ENCODE measurements around the gene AVL9. TPM values are rescaled to one million over a fixed set of nuclear protein-coding genes. Genes with fewer than 3 reads are reported as not detected.
A peak's percentile ranks its signal among the peaks of the same experiment; 100 is the strongest.
"Not testable (repeated sequence)": the region's sequence is repeated elsewhere in the genome, so short reads cannot be mapped to it uniquely, and the experiment has no call there.

The AVL9 gene
- total and polyA plus RNA-seq, 12 donors, result 6.3 to 21.7 (median 15.1) TPM

GRCh38 chr7:32489788-32490126 lies 5.5 kb upstream of the AVL9 start:
- peak in 1 of 8 donors; percentile 26 for ATAC-seq

GRCh38 chr7:32490127-32490796 lies 5.0 kb upstream of the AVL9 start, which contains the start of gene LSM5:
LSM5 (minus strand) TSS chr7:32490380; CDS start chr7:32490365, 15 bp downstream.
- peak within 1 kb of the TSS; percentile 46 to 81 (median 70) for H3K4me3 ChIP-seq
- ATAC-seq, result peak; percentile 85 to 95 (median 91)
- no peaks in the 10 kb centered on the region for H3K9me3 ChIP-seq
- H3K4me1 ChIP-seq, result peaks cover 0 to 30% (median 19%) of the 10 kb centered on the region in 9 donors
- H3K27me3 ChIP-seq, result no peaks in the 10 kb centered on the region
- intact Hi-C loops (cut with DNase I), result loop anchor here in 8 of 10 donors (5.0 to 10.0 kb wide), 8 partner anchors 95 to 565 kb away; partner anchors contain the start of genes FKBP9 (in 1 of the 8) and KBTBD2 (in 1 of the 8)
- peak; percentile 88 to 93 for DNase-seq
- 0% methylated on average over 38 of the region's 38 CpGs for WGBS, 2 donors
- H3K36me3 ChIP-seq, result peaks cover 0 to 35% (median 10%) of the 10 kb centered on the region in 9 donors
- TF ChIP-seq, protein P1, sequence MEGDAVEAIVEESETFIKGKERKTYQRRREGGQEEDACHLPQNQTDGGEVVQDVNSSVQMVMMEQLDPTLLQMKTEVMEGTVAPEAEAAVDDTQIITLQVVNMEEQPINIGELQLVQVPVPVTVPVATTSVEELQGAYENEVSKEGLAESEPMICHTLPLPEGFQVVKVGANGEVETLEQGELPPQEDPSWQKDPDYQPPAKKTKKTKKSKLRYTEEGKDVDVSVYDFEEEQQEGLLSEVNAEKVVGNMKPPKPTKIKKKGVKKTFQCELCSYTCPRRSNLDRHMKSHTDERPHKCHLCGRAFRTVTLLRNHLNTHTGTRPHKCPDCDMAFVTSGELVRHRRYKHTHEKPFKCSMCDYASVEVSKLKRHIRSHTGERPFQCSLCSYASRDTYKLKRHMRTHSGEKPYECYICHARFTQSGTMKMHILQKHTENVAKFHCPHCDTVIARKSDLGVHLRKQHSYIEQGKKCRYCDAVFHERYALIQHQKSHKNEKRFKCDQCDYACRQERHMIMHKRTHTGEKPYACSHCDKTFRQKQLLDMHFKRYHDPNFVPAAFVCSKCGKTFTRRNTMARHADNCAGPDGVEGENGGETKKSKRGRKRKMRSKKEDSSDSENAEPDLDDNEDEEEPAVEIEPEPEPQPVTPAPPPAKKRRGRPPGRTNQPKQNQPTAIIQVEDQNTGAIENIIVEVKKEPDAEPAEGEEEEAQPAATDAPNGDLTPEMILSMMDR (IDR thresholded peaks at IDR 0.05), result no peak
- peak within 1 kb of the TSS; percentile 43 to 95 (median 86) for H3K27ac ChIP-seq

More at GRCh38 chr7:32489788-32490126, 5.5 kb upstream of the AVL9 start:
- H3K9me3 ChIP-seq, result no peaks in the 10 kb centered on the region
- TF ChIP-seq, protein P1 (IDR thresholded peaks at IDR 0.05), result no peak
- WGBS, 2 donors, result 1 to 2% methylated on average over 9 of the region's 9 CpGs
- H3K27me3 ChIP-seq, result no peaks in the 10 kb centered on the region
- peaks cover 0 to 28% (median 18%) of the 10 kb centered on the region in 9 donors for H3K4me1 ChIP-seq
- H3K36me3 ChIP-seq, result peaks cover 0 to 40% (median 10%) of the 10 kb centered on the region in 9 donors
- peak overlapping the region; percentile 46 to 81 (median 70) for H3K4me3 ChIP-seq
- H3K27ac ChIP-seq, result peak overlapping the region in 9 of 10 donors; percentile 43 to 95 (median 86)
- no peak for DNase-seq
- intact Hi-C loops (cut with DNase I), result loop anchor here in 8 of 10 donors (5.0 to 10.0 kb wide), 9 partner anchors 95 to 745 kb away; partner anchors contain the start of genes FKBP9 (in 1 of the 8) and KBTBD2 (in 1 of the 8)

DNA sequence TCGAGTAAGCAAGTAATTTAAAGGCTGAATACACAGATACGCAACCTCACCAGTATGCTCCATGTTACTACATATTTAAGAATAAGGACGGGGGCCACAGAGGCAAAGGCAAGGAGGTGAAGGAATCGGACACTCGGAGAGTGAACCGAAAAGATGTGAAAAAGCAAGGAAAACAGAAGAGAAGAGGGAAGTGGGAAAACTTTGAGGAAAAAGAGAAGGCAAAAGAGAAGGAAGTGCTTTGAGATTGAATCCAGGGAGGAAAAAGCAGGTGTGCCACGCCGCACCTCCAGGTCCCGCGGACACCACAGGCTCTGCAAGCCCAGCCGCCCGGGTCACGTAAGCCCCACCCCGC lies 367 bp upstream of the AVL9 start:
- Histone ChIP-seq H3K4me3 (peak overlapping the region in 9 of 10 donors; percentile 74 to 100 (median 94)), H3K9me3 (peaks cover 0 to 6% (median 0%) of the 10 kb centered on the region in 11 donors), H3K4me1 (peaks cover 0 to 35% (median 23%) of the 10 kb centered on the region in 9 donors), H3K36me3 (peaks cover 0 to 7% (median 0%) of the 10 kb centered on the region in 9 donors), H3K27me3 (no peaks in the 10 kb centered on the region), H3K27ac (peak overlapping the region in 9 of 10 donors; percentile 83 to 100 (median 98))
- 1 to 2% methylated on average over 14 of the region's 14 CpGs for WGBS, 2 donors
- DNase-seq (no peak), ATAC-seq (peak in 7 of 8 donors; percentile 0 to 5 (median 4))
- TF ChIP-seq, protein P1 (IDR thresholded peaks at IDR 0.05), result no peak
- intact Hi-C loops (cut with DNase I), result loop anchor here in 8 of 10 donors (5.0 to 10.0 kb wide), 9 partner anchors 42 to 560 kb away; partner anchors contain the start of genes KBTBD2 (in 2 of the 8) and FKBP9 (in 1 of the 8)

GRCh38 chr7:32496052-32496813 lies 944 bp downstream of the AVL9 start:
- no peak for ATAC-seq
- WGBS, 2 donors, result 6 to 7% methylated on average over 10 of the region's 10 CpGs
- Histone ChIP-seq H3K4me3 (peak overlapping the region; percentile 74 to 100 (median 94)), H3K27me3 (no peaks in the 10 kb centered on the region), H3K4me1 (peaks cover 0 to 42% (median 31%) of the 10 kb centered on the region in 9 donors), H3K9me3 (peaks cover 0 to 6% (median 0%) of the 10 kb centered on the region in 11 donors), H3K27ac (peak overlapping the region; percentile 84 to 100 (median 98)), H3K36me3 (peaks cover 0 to 8% (median 0%) of the 10 kb centered on the region in 9 donors)
- no peak for DNase-seq
- TF ChIP-seq, protein P1 (IDR thresholded peaks at IDR 0.05), result no peak
- intact Hi-C loops (cut with DNase I), result loop anchor here in 7 of 10 donors (5.0 to 10.0 kb wide), 7 partner anchors 41 to 559 kb away; partner anchors contain the start of genes FKBP9 (in 1 of the 7) and KBTBD2 (in 1 of the 7)

DNA sequence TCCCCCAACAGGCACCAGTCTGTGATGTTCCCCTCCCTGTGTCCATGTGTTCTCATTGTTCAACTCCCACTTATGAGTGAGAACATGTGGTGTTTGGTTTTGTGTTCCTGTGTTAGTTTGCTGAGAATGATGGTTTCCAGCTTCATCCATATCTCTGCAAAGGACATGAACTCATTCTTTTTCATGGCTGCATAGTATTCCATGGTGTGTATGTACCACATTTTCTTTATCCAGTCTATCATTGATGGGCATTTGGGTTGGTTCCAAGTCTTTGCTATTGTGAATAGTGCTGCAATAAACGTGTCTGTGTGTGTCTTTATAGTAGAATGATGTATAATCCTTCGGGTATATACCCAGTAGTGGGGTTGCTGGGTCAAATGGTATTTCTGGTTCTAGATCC lies 4.5 kb downstream of the AVL9 start:
- H3K4me1 ChIP-seq, result peaks cover 0 to 54% (median 42%) of the 10 kb centered on the region in 9 donors
- whole genome bisulfite sequencing, 2 donors, result 91 to 100% methylated on average over 2 of the region's 2 CpGs
- intact Hi-C loops (cut with DNase I), result loop anchor here in 7 of 10 donors (5.0 to 10.0 kb wide), 7 partner anchors 38 to 555 kb away; partner anchors contain the start of genes FKBP9 (in 1 of the 7) and KBTBD2 (in 1 of the 7)

GRCh38 chr7:32500216-32500615 lies 4.9 kb downstream of the AVL9 start:
- DNase-seq, H3K36me3 ChIP-seq, H3K4me3 ChIP-seq, H3K27me3 ChIP-seq, H3K9me3 ChIP-seq, ATAC-seq: not testable (repeated sequence)
- intact Hi-C loops (cut with DNase I), result loop anchor here in 1 of 10 donors (5.0 kb wide), 1 partner anchor 37 kb away; no protein-coding TSS in a partner anchor
- Histone ChIP-seq H3K27ac (peak overlapping the region in 2 of 10 donors; percentile 27 to 62), H3K4me1 (peaks cover 0 to 53% (median 41%) of the 10 kb centered on the region in 9 donors)
- WGBS, 2 donors, result 100% methylated on average over 1 of the region's 1 CpG

More for the DNA sequence above, 4.5 kb downstream of the AVL9 start:
- not testable (repeated sequence) for H3K27me3 ChIP-seq, H3K36me3 ChIP-seq, DNase-seq, H3K27ac ChIP-seq, ATAC-seq, H3K4me3 ChIP-seq, H3K9me3 ChIP-seq

Measured in heart right ventricle (tissue), 16 donors.